Umbilical cord (tissue), 2 donors: Measurements from ENCODE around the gene FUZ. TPM values are rescaled to one million over a fixed set of nuclear protein-coding genes. Genes with fewer than 3 reads are reported as not detected.
A peak's percentile ranks its signal among the peaks of the same experiment; 100 is the strongest.

Source experiments
- DNase-seq: peaks from one replicate; pipeline ENCODE4 v3.0.0-alpha.2; 2015; ENCODE audit warnings: low spot score
- total RNA-seq: library from RNA; depleted of rRNA; stranded (reverse); fragments of >200 nt; gene quantifications from one replicate; pipeline ENCODE4 v1.2.3, GENCODE V29; 2014; ENCODE audit warnings: low replicate concordance; ENCODE audit not compliant: insufficient read depth

FUZ gene
- total RNA-seq, 1 donor from 2014 or later: 10.8 TPM

DNA sequence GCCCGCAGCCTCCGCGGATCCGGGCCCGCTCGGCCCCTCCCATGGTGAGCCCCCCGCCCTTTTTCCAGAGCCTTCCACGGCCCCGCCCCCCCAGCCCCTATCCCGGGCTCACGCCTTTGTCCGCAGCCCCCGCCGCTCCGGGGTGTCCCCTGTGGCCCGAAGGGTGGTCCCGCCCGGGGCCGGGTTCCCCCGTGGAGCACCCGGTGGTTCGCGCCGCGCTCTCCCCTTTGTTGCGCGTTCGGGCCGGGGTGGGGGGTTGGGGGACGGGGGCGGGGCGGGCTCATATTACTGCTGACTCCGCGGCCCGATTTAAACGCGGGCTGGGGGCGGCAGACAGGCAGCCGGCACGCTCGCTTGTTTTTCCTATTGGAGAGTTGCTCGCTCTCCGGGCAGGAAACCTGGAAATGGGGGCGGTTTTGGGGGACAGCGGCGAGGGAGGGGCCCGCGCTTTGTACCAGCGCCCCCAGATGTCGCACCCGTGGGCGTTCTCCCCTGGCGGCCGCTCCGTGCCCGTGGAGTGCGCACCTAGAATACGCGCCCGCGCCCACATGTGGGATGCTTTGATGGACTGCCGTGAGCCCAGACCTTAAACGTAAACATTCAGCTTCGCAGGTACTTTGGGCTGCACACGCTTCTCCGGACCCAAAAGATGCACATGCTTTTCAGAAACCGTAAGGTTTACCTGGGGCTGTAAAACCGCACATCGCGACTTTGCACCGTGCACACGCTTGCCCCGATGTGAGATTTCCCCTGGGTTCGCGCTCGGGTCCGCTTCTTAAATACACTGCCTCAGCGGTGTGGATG lies 38.6 kb upstream of the FUZ start:
- no peak for DNase-seq

DNA sequence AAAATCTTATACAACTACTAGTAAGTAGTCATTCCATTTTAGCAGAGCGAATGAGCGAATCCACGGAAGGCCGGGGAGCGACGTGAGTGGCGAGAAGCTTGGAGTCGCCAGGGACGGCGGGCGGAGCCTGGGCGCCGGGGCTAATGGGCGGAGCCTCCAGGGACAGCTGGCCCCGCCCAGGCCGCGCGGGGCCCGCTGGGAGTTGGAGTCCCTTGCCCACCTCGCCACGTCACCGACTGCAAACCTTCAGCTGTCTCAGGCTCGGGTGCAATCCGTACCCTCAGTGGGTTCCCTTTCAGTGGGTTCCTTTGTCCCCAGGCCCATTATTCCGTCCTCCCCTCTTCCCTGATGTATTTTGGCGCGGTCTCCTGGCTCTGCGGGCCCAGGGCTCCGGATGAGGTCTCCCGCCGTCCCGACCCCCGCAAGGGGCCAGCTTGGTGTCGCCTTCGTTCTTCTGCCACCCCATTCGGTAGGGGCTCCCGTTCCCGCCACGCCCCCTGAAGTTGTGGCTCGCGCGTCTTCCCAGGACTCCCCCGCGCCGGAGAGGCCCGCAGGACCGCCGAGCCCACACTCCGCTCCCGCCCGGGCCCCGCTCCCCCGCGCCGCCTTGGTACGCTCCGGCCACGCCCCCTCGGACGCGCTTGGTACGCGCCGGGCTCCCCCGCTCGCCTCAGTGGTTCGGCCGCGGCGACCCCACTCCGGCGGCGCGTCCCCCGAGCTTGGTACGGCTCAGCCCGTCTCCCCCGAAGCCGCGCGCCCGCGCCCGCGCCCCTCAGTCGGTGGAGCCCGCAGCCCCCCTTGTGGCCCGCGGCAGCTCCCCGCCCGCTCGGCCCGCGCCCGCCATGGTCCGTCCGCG lies 37.6 kb upstream of the FUZ start, which contains the start of gene PTOV1:
PTOV1 (plus strand) TSS at position 673 of the 856 bp plus-strand sequence.
- DNase-seq: peak; percentile 89

DNA sequence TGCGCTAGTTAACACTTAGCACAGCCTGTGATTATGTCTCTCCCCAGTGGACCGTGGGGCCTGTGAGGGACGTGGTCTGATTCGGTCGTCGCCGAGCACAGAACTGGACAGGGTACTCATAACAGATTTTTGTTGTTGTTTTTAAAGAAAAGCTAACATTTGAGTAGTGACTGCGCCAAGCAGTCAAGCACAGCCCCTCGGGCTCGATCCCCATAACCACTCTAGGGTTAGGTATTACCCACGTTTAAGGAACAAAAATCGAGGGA lies 37.1 kb upstream of the FUZ start:
- no peak for DNase-seq

DNA sequence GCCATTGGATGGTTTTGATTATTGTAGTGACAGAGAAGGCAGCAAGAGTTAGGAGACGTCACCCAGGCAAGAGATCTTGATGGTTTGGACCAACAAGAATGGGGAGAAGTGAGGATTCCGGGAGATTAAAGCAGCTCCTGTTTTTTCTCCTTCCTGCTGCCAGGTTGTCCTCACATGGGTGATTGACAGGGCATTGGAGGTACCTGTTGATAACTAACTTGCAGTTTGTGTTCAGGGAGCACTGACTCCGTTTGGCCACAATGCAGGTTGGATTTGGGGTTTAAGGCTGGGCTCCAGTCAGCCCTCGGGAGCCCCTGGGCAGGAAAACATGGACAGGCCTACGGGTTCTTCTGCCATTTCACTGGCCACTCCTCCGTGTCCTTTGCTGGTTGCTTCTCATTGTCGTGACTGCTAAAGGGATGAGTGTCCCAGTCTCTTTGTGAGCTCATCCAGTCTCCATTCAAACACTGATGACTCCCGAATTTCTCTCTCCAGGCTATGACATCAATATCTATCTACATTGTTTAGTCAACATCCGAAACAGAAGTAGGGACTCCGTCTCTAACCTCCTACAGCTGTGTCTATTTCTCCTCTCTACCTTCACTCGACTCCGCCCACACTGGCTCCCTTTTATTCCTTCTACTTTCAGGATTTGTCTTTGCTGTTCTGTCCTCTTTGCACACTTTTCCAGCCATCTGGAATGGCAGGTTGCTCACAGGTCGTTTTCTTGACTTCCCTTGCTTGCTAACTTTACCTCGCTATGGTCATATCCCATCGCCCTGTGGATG lies 36.5 kb upstream of the FUZ start:
- DNase-seq: no peak

DNA sequence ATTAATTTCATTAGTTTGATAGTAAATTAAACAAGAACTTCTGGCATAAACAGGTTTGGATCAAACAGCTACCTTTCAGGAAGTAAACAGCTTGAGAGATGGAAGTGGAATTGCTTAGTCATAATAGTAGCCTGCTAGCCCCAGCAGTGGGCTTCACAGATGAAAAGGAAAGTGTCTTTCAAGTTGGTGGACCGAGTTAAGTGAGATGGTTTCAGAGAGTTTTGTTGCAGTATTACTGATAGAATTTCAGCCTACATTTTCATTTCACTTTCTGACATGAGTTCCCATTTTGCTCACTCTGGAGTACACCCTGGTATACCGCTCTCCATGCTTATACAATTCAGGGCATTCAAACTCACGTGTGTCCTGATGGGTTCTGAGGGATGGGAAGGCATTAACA lies 35.8 kb upstream of the FUZ start:
- no peak for DNase-seq

DNA sequence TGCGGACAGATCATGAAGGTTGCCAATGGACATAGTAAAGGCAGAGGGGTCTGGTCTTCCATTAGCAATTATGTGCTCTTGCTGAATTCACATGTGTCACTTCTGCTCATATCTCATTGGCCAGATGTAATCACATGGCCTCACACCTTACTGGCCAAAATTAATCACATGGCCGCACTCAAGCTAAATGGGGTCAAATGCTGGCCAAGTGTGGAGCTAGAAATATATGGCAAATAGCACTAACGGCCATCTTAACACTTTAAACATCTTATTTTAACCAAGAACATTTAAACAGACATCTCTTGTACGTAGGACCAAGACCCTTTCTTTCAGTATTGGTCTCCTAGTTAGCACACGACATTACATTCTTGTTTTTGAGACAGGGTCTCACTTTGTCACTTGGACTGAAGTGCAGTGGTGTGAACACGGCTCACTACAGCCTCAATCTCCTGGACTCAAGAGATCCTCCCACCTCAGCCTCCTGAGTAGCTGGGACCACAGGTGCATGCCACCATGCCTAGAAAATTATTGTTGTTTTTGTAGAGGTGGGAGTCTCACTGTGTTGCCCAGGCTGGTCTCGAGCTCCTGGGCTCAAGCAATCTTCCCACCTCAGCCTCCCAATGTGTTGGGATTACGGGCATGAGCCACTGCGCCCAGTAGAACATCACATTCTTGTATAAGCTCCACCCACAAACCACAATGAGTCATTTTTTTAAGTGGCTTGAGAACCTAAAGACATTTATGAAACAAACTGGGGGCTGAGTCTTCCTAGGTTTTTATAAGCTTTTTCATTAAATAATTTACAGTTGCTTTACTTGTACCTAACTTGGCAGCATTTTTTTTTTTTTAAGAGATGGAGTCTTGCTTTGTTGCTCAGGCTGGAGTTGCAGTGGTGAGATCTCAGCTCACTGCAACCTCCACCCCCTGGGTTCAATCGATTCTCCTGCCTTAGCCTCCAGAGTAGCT lies 34.9 kb upstream of the FUZ start:
- DNase-seq: no peak

DNA sequence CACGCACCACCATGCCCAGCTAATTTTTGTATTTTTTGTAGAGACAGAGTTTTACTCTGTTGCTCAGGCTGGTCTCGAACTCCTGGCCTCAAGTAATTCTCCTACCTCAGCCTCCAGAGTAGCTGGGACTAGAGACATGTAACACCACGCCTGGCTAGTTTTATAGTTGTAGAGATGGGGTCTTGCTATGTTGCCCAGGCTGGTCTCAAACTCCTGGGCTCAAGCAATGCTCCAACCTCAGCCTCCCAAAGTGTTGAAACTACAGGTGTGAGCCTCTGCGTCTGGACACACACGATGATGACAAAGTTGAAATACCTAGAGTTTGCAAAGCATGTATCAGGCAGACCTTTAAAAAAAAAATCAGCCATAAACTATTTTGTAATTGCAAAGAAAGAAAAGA lies 33.3 kb upstream of the FUZ start:
- DNase-seq: no peak

DNA sequence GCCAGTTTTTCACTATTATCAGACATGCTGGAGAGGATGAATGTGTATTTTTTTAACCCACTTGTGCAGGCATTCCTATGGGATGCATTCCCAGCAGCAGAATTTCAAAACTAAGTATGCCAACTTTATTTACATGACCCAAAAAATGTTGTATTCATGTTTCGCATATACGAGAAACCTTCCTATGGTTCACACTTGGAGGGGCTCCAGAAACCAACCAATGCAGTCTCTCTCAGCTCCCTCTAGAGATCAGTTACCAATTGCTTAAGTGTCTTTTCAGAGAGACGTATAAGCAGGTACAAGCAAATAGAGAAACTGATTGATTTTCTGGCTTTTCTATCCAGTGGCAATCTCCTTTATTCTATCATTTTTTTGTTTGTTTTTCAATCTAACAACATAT lies 32.3 kb upstream of the FUZ start:
- no peak for DNase-seq

DNA sequence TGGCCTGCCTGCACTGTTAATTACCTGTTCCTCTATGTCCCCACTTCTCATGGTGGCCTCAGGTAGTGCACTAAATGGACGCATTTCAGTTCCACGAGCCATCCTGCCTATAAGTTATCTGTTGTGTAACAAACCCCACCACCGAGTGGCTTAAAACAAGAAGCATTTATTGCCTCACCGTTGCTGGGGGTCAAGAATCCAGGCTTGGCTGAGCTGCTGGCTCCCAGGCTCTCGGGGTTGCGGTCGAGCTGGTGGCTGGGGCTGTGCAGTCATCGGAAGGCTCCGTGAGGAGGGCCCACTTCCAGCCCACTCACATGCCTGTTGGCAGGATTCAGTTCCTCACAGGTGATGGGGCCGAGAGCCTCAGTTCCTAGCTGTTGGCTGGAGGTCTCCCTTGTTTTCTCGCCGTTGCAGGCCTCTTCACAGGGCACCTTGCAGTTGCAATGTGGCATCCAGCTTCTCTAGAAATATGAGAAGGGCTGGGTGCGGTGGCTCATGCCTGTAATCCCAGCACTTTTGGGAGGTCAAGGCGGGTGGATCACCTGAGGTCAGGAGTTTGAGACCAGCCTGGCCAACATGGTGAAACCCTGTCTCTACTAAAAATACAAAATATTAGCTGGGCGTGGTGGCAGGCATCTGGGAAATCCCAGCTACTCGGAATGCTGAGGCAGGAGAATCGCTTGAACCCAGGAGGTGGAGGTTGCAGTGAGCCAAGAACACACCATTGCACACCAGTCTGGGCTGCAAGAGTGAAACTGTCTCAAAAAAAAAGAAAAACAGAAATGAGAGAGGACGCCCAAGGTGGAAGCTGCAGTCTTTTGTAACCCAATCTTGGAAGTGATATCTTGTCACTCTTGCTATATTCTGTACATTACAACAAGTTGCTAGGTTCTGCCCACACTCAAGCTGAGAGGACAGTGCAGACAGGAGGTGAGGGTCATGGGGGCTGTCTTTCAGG lies 31.3 kb upstream of the FUZ start:
- no peak for DNase-seq

DNA sequence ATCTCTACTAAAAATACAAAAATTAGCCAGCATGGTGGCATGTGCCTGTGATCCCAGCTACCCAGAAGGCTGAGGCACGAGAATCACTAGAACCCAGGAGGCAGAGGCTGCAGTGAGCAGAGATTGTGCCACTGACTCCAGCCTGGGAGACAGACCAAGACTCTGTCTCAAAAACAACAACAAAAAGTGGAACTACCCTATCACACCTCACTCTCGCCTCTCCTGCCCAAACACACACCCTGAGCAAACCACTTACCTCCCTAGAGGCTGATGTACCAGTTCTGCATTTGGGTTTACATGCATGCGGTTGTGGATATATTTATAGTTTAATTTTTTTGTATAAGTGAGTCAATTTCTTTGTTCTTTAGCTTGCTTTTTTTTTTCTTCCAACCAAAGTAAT lies 30.2 kb upstream of the FUZ start:
- no peak for DNase-seq

DNA sequence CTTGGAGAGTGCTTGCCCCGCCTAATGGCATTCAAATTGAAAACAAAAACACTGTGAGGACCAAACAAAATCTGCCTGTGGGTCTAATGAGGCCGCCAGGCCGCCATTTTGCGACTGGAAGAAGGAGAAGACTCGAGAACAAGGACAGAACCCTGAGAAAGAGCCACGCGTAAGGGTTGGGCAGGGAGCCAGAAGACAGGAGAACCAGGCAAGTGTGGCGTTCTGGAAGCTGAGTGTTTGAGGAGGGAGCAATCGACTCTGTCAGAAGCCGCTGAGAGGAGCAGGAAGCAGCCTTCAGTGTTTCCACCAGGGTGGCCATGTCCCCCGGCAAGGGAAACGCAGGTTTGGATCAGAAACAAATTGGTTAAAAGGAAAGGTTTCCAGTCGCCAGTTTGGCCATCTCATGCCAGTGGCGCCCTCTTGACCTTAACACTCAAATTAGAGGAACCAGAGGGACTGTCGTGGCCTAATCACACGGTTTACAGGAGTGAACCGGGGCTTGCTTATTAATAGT lies 27.7 kb upstream of the FUZ start:
- DNase-seq: no peak

DNA sequence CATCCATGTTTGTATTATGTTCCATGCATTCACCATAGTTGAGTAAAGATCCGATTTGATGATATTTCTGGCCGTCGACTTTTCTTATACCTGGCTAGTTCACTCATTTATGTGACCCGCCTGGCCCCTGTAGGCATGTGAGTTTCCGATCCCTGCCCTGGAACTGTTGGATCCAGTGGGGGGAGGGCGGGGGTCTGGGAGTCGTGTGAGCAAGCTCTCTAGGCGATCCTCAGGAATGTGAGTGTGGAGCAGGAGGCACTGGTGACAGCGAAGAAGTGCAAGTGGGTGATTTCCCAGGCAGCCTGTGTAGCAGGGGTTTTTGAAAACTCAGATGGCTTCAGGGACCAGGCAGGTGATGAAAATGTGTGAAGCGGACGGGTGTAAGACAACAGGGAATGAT lies 27.2 kb upstream of the FUZ start:
- no peak for DNase-seq

DNA sequence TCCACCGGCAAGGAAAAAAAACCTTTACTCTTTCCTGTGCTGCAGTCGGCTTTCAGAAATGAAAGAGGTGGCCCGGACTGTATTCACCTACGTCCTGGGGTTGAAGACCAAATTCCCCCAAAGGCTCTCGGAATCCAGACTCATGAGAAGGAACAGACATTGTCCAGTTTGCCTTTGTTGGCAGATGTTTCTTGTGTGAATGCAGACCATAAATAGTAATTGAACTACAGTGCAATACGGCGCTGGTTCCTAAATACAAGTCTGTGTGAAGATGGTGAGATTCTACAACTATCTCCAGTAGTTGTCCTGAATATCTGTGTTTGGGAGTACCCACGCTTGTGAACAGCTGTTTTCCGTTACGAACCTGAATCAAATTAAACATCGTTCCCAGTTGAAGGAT lies 26.6 kb upstream of the FUZ start:
- DNase-seq: no peak

DNA sequence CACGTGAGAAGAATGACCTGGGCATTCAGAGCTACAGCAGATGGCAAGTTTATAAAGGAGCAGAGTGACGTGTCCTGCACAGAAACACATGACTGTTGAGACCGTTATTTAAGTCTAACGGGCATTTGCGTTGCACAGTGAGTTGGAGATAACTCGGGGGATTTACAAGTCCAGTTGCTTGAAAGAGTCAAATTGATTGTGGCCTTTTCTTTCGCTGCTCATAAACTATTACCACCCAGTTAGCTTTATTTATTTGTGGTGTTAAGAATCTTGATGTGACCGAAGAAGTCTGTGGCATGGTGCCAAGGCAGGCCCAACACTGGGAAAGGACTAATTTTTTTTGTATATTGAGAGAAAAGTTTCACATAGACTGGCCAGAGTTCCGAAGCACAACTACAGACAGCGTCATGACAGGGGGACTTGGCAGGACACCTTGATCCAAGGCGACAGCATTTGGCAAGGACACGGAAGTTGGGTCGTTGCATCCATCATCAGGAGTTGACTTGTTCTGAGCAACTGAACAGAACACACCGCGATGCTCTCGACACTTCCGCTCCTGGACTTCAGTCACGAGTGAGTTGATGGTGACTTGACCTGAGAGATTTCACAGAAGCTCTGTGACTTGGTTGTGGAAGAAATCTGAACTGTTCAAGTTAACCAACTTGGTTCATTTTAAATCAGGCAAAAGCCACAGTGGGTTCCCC lies 25.9 kb upstream of the FUZ start:
- DNase-seq: no peak

DNA sequence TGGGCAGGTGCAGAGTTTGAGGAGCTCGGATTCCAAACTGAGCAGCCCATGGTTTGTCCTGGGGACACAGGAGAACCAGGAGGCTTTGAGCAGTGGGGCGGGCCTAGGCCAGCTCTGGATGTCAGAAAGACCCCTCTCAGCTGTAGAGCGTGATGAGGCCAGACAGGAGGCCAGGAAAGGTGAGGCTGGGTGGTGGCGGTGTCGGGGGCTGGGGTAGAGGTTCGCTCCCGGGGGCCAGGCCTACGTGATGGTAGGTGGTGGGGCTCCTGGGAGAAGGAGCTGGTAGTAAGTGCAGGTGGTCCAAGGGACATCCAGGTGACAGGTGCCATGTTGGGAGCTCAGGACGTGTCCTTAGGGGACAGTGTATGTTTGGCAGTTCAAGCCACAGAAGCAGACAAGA lies 24.3 kb upstream of the FUZ start:
- DNase-seq: no peak

DNA sequence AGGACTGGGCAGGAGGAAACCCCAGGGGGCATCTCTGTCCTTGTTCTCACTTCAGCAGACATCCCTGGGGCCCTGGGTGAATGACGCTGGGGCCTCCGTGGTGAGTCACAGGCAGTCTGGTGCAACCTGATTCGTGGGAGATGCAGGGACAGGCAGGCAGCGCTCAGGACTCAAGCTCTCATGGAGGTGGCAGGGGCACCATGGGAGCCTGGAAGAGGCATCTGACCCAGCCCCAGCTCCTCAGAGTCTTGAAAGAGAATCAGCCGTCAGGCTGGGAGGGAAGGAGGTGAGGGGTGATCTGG lies 23.9 kb upstream of the FUZ start:
- no peak for DNase-seq

DNA sequence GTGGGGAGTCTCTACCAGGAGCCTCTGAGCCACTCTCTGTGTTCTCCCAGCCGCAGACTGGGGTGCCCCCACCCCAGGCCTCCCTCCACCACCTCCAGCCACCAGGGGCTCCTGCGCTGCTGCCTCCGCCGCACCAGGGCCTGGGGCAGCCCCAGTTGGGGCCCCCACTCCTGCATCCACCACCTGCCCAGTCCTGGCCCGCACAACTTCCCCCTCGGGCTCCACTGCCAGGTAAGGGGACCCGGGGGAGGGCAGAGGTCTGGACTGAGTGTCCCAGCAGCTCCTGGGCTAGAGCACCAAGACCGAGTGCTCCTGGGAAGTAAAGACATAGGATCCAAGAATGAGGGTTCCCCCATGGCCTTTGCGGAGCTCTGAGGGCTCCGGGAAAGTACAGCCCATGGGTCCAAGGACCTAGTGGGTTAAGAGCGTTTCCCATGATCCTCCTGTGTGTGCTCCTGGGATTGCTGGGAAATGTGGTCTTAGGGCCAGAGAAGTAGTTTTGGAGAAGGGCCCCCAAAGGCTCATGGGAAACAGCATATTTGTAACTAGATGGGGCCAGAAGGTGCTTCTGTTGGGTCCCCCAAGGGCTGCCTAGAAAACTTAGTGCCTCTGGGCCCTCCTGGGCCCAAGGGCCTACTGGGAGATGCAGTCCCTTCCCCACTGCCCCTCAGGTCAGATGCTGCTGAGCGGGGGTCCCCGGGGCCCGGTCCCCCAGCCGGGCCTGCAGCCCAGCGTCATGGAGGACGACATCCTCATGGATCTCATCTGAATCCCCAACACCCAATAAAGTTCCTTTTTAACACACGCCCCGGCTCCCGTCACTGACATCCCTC lies 23.3 kb upstream of the FUZ start:
- no peak for DNase-seq

DNA sequence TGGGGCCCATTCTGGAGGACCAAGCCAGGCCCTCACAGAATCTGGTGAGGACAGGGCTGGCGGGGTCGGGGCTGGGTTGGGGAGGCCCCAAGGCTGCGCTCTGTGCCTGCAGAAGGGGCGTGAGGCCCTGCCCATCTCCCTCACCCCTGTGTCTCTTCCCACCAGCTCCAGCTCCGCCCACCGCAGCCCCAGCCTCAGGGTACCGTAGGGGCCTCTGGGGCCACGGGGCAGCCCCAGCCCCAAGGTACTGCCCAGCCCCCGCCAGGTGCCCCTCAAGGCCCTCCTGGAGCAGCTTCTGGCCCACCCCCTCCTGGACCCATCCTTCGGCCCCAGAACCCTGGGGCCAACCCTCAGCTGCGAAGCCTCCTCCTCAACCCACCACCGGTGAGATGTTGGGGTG lies 22.5 kb upstream of the FUZ start:
- DNase-seq: no peak

DNA sequence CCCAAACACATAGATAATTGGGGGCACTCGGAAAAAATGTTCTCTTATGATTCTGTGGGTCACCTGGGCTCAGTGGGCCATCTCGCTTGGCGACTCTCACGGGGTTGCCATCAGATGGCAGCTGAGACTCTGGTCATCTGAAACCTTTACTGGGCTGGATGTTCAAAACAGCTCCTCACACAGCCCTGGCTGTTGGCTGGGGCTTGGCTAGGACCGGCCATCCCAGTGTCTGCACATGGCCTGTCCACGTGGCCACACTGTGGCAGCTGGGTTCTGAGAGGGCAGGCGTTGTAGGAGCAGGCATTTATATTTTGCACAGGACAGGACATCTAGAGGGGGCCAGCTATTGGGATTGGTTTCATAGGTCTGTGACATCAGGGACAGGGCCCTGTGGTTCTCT lies 20.5 kb upstream of the FUZ start:
- no peak for DNase-seq
